Suppressor macrophage treated with lipopolysaccharide for 1 hour (primary cell): Measurements from ENCODE around the gene ZSCAN31.
"Not testable (repeated sequence)": the region's sequence is repeated elsewhere in the genome, so short reads cannot be mapped to it uniquely, and the experiment has no call there.

Experiments used
- DNase-seq, 3 donors: peaks; one replicate each; pipeline ENCODE4 v3.0.0-alpha.2; 2020 to 2022

Gene ZSCAN31

GRCh38 chr6:28335564-28336283 is at the start of gene ZSCAN31:
ZSCAN31 (minus strand) TSS chr6:28336148; CDS start chr6:28329683, 6,465 bp downstream.
- DNase-seq = peak; percentile 96 to 99 (median 98)

GRCh38 chr6:28384143-28384533 is 48.2 kb upstream of the ZSCAN31 start:
- no peak for DNase-seq

DNA sequence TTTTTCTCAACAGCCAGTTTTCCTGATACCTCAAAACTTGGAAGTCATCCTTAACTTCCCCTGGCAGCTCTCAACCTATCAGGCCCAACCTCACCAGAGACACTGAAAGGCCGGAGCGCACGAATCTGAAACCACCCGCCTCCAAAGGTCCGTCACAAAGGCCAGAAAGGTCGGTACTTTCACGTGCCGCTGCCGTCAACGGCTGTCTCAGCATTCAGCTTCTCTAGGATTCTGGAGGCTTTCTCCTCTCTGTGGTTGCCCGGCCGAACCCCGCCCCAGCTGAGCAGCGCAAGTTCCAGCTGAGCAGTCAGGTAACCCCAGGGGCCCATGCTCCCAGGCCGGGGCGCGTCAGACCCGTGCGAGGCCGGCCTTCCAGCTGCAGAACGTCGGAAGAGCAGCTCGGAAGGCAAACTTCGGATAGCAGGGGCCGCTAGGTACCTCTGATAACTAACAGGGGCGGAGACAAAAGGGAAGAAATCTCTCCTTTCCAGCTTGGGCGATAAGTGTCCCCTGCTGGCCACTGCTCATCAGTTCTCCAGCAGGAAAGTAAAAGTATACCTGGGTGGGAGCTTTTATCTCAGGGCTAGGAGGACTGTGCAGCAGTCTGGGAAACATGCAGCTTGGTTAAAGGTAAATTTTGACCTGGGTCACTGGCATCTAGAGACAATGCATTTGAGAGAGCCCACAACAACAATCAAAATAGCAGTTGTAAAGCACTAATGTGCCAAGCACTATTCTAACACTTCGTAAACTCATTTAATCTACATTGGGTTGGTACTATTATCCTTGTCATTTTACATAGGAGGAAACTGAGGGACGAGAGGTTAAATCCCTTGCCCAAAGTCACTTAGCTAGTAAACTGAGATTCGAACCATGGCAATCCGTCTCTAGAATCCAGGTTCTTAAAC is 47.5 kb upstream of the ZSCAN31 start:
- DNase-seq = peak; percentile 94 to 98 (median 96)

GRCh38 chr6:28380381-28380780 is 44.4 kb upstream of the ZSCAN31 start:
- DNase-seq = no peak

GRCh38 chr6:28378644-28379043 is 42.7 kb upstream of the ZSCAN31 start:
- no peak for DNase-seq

- DNase-seq = no peak
Observed at GRCh38 chr6:28377879-28378278, 41.9 kb upstream of the ZSCAN31 start.

DNA sequence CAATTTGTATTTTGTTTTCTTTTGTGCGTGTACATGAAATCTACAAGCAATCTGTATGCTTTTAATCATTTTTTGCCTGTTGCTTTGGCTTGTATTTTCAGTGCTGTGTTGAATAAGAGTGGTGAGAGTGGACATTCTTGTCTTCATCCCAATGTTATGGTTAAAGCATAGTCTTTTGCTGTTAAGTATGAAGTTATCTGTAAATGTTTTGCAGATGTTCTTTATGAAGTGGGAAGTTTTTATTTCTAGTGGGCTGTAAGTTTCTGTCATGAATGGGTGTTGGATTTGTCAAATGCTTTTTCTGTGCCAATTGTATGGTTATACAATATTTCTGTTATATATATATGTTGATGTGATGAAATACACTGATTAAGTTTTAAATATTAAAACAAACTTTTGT is 38.0 kb upstream of the ZSCAN31 start:
- DNase-seq = no peak

DNA sequence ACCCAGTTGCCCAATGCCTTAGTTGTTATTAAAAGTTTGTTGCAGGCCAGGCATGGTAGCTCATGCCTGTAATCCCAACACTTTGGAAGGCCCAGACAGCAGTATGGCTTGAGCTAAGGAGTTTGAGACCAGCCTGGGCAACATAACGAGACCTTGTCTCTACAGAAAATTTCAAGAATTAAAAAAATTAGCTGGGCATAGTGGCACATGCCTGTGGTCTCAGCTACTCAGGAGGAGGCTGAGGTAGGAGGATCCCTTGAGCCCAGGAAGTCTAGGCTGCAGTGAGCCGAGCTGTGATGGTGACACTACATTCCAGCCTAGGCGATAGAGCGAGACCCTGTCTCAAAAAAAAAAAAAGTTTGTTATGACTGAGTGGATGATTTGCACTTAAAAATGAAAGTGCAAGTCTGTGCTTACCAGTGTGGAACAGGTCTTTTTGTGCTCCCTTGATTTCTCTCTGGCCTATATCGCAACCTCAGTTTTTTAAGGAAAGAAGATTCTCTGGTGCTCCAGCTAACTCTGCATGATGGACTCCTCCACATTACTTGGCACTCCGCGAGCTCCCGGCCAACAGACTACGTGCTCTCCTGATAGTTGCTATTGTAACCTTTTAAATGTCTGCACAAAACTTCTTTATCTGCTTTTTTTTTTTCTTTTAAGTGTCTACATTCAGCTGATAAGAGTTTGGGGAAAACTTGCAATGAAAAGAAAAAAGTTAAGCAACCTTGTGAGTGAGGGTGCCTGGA is 35.9 kb upstream of the ZSCAN31 start:
- no peak for DNase-seq

DNA sequence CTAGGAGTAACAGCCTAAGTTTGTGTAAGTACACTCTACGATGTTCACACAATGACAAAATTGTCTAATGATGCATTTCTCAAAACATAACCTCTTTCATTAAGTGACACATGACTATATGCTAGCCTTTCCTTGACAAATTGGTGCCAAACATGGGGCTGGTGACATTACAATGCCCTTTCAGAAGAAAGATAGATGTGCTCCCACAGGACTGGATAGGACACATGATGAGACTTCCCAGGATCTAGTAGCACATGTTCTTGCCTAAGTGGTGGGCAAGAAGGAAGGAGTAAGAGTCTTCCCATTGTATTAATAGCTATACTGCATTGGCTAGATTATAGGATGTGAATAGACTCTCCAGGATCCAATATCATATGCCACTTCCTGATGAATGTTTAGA is 35.3 kb upstream of the ZSCAN31 start:
- no peak for DNase-seq

DNA sequence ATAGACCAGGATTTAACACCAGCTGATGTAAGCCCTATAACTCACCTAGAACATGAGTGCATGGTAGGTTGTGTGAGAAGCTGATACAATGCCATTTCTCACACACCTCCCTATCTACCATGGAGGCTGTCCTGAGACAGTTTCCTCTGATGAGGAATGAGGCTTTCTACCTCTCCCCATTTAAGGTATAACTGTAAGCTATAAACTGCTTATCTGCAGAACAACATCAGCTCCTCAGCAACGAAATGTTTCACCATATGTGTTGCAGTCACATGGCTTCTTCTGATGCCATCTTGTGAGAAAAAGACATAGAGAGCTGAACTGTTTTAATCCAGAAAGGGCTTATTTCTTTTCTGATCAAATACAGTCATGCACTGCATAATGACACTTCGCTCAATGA is 34.5 kb upstream of the ZSCAN31 start:
- no peak for DNase-seq

- DNase-seq = no peak
Observed at GRCh38 chr6:28369463-28369862, 33.5 kb upstream of the ZSCAN31 start.

- peak; percentile 52 to 74 (median 67) for DNase-seq
Observed at GRCh38 chr6:28368522-28368921, 32.6 kb upstream of the ZSCAN31 start.

- DNase-seq = not testable (repeated sequence)
Observed at GRCh38 chr6:28365590-28365989, 29.6 kb upstream of the ZSCAN31 start.

DNA sequence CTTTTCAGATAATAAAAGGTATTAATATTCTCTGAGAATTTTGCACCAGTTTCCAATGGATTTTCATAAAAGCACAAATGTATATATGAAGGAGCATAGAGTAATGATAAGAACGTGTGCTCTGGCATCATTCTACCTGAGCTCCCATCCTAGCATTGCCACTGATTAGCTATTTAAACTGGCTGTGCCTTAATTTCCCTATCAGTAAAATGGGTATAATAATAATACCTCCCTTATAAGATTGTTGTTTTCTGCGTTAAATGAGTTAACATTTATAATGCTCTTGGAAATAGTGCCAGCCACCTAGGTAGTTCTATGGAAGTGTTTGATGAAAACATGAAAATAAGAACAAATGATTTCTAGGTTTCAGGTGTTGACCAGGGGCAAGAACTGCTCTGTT is 25.0 kb upstream of the ZSCAN31 start:
- DNase-seq = no peak

DNA sequence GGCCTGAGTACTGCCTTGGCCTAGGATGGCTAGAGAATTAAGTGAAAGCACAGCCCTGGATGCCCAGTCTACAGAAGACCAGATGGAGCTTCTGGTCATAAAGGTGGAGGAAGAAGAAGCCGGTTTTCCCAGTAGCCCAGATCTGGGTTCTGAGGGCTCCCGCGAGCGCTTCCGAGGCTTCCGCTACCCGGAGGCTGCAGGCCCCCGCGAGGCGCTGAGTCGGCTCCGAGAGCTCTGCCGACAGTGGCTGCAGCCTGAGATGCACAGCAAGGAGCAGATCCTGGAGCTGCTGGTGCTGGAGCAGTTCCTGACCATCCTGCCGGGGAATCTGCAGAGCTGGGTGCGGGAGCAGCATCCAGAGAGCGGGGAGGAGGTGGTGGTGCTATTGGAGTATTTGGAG is 23.6 kb upstream of the ZSCAN31 start:
- DNase-seq = not testable (repeated sequence)

DNA sequence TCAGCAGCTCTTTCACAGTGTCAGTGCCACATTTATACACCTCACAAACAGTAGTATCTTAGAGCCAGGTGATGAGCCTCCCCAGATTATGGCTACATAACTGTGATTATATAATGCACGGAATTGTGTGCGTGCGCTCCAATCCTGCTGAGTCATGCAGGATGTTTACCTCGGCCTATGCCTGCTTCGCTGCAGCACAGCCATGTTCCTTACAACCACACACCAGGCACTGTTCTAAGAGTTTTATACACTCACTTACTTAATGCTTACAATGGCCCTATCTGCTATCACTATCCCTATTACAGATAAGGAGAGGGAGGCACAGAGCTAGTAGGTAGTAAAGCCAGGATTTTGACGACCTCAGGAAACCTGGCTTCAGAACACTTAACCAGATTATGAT is 21.1 kb upstream of the ZSCAN31 start:
- no peak for DNase-seq

DNA sequence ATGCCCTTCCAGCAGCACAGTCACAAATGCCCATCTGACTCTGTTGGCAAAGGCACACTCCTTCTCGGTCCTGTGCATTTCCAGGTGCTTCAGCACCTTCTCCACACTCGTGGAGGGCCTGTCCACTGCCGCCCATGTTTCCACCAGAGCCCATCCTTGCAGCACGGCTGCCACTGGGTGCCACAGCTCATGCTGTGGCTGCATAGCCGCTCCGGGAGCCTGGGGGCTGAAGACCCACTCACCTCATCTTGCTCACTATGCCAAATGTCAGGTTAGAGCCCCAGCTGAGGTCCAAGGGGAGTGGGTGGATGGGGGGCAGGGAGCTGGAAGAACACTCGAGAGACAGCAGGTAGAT is 20.7 kb upstream of the ZSCAN31 start:
- no peak for DNase-seq

DNA sequence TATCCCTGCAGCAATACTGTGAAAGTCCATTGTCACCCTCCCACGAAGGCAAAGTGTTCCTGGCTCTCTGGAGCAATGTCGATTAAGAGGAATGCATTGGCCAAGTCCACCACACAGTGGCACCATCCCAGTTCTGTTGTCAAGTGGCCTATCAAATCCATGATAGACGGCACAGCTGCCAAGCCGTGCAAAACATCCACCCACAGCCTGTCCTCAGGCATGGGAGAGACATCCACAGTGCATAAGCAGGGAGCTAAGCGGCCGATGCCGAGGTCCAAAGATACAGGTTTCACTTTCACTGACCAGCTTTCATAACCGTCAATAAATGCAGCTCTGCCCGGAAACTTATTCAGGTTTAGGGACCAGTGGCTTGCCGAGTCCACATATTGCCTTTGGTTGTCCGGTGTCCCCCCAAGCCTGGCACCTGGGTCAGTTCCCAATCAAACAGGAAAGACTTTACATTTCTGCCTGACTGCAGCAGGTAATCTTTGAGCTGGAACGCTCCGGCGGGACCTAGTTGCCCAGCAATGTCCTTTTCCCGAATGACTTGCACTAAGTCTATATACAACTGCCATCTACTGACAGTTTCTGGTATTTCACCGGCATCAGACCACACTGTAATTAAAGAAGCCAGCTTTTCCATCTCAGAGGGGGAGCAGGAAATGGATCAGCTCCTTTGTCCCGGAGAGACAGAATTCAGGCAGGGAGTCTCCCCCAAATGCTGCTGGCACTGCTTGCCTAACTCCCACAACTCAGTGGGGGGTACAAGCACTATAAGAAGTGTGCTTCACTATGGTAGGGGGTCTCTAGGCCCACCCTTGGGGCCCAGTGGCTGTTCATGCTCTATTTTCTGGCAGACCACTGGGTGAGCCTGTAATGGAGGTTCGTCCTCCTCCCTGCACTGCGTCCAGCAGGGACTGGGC is 20.1 kb upstream of the ZSCAN31 start:
- DNase-seq = peak; percentile 88 to 89 (median 88)

DNA sequence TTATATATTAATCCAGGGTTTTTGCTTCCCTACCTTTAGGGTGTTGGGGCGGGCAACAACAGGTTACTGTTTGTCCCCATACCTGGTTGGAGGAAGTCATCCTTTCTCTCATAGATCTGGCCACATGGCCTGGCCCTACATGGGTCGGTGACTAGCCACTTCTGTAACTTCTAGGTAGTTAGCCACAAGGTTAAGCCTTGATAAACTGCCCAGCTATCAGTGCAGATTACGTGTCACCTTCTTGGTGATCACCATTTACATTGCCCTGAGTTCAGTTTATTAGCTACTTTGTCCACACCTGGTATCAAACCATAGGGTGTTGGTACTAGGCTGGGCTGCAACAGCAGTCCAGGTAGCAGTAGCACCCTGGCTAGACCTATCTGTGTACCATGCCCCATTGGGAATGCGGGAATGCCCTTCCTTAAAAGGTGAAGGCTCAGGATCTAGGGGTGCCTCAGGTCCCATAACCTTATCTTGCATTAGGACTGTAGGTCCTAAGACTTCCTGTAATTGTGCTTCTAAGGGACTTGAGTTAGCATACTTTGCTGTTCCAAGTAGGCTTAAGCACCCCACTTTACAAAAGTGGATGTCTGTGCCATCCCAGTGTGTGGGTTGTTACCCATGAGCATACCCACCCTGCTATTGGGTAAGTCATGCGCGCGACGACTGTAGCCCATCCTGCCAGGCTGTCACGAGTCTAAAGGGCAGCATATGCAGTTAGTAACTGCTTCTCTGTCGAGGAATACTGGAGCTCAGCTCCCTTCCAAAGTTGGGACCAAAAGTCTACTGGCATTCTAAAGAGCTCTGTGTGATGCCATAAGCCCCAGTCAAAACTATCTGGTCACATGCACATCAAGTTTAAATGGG is 19.0 kb upstream of the ZSCAN31 start:
- DNase-seq = no peak

DNA sequence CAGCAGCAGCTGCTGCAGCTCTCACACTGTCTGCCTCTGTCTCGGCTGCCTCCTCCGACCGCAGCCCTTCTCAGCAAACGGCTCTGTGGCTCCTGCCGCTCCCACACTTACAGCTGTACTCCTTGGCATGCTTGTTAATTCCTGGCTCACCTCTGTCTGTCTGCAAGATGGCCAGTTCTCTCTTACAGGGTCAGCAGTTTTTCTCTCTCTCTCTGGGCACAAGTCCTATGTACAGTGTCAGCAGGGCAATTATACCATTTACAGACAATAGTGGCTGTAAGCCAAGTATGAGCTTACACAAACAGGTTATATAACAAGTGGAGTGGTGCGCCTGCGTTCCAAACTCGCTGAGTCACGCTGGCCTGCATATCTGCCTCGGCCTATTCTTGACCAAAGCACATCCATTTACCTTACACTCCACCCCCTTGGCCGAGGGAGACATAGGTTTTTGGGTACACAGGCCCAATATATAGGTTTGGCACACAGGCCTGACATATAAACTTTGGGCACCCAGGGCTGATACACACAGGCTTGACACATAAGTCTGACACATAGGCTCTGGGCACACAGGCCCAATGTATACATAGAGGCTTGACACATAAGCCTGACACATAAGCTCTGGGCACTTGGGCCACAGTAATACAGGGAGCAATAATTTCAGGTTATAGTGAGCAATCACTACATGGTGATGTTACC is 18.2 kb upstream of the ZSCAN31 start:
- no peak for DNase-seq

DNA sequence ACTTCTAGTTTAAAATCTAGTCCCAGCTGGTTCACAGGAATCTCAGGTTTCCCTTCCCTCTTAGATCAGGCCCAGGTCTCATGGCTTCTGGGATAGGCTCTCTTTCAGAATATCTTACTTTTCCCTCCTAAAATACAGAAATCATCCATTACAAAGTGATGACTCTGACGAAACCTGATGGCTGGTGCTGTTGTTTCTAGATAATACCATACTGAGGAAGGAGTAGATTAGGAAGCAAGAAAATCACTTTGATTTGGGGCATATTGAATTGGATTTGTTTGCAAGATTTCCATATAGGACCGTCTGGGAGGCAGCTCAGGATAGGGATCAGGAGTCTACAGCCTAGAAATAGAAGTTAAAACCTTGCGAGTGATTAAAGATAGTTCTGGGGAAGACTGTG is 17.4 kb upstream of the ZSCAN31 start:
- DNase-seq = no peak
